GM12878 (cell line): ENCODE results near the gene SCRN2. TPM values are rescaled to one million over a fixed set of nuclear protein-coding genes. Genes with fewer than 3 reads are reported as not detected.
A peak's percentile ranks its signal among the peaks of the same experiment; 100 is the strongest.

Experiments
- BHLHE40 ChIP-seq, 2 experiments: fragments of 450-650 bp in 1 of 2; IDR thresholded peaks; 2 replicates each; pipeline ENCODE4 v1.6.1; 2011 to 2017; ENCODE audit warnings: low read depth in 2 of 2, borderline replicate concordance in 1 of 2, improper control_type of control experiment in 1 of 2, low read length in 1 of 2, mild to moderate bottlenecking in 1 of 2
- CHD2 ChIP-seq: IDR thresholded peaks from 2 replicates; pipeline ENCODE4 v1.6.1; 2011; ENCODE audit warnings: low read depth, low read length, improper control_type of control experiment, borderline replicate concordance
- EP300 ChIP-seq, 2 experiments: fragments of 150-350 bp in 1 of 2; IDR thresholded peaks; 2 replicates each; pipeline ENCODE4 v1.6.1; 2011 to 2012; ENCODE audit warnings: low read depth in 2 of 2, low read length in 2 of 2, borderline replicate concordance in 1 of 2, improper control_type of control experiment in 1 of 2, inconsistent platforms in 1 of 2; ENCODE audit not compliant: control insufficient read depth in 1 of 2
- ESRRA ChIP-seq: IDR thresholded peaks from 2 replicates; pipeline ENCODE4 v1.6.1; 2012; ENCODE audit warnings: mild to moderate bottlenecking, low read length, improper control_type of control experiment
- EZH2 ChIP-seq: IDR thresholded peaks from 2 replicates; pipeline ENCODE4 v1.6.1; 2012; ENCODE audit warnings: low read depth, mild to moderate bottlenecking, control low read depth, inconsistent platforms, low read length, borderline replicate concordance; ENCODE audit not compliant: control insufficient read depth
- FOXM1 ChIP-seq: IDR thresholded peaks from 2 replicates; pipeline ENCODE4 v1.6.1; 2012; ENCODE audit warnings: low read depth, mild to moderate bottlenecking, inconsistent platforms, low read length, moderate library complexity
- MTA3 ChIP-seq: IDR thresholded peaks from 2 replicates; pipeline ENCODE4 v1.6.1; 2012; ENCODE audit warnings: low read length, inconsistent platforms, borderline replicate concordance
- MYC ChIP-seq: IDR thresholded peaks from 2 replicates; pipeline ENCODE4 v1.6.1; 2011; ENCODE audit warnings: mild to moderate bottlenecking, low read length, moderate library complexity, inconsistent platforms; ENCODE audit not compliant: insufficient read depth, insufficient replicate concordance, insufficient read length, severe bottlenecking
- NFYB ChIP-seq: IDR thresholded peaks from 2 replicates; pipeline ENCODE4 v1.6.1; 2011; ENCODE audit warnings: low read depth, mild to moderate bottlenecking, low read length, improper control_type of control experiment, moderate library complexity; ENCODE audit not compliant: insufficient read depth
- POLR2A ChIP-seq: IDR thresholded peaks from 2 replicates; pipeline ENCODE4 v1.6.1; 2011; ENCODE audit warnings: low read depth, mild to moderate bottlenecking, low read length
- RAD51 ChIP-seq: fragments of 450-650 bp; IDR thresholded peaks from 2 replicates; pipeline ENCODE4 v1.6.1; 2016; ENCODE audit warnings: moderate library complexity, mild to moderate bottlenecking, inconsistent platforms
- RUNX3 ChIP-seq: IDR thresholded peaks from 2 replicates; pipeline ENCODE4 v1.6.1; 2012; ENCODE audit warnings: low read length, inconsistent platforms
- SMAD1 ChIP-seq: fragments of 450-650 bp; IDR thresholded peaks from 2 replicates; pipeline ENCODE4 v1.6.1; 2018; ENCODE audit warnings: mild to moderate bottlenecking, low read depth; ENCODE audit not compliant: partially characterized antibody
- SMAD5 ChIP-seq: IDR thresholded peaks from 2 replicates; pipeline ENCODE4 v1.6.1; 2016; ENCODE audit warnings: antibody characterized with exemption, low read depth
- STAT3 ChIP-seq: IDR thresholded peaks from 2 replicates; pipeline ENCODE4 v1.6.1; 2011; ENCODE audit warnings: low read depth, low read length, improper control_type of control experiment
- SUZ12 ChIP-seq: fragments of 200-600 bp; sonication (generic); IDR thresholded peaks from one replicate; pipeline ENCODE4 v1.6.1; 2018; ENCODE audit warnings: antibody characterized with exemption, mild to moderate bottlenecking; ENCODE audit not compliant: unreplicated experiment
- TBL1XR1 ChIP-seq: IDR thresholded peaks from 2 replicates; pipeline ENCODE4 v1.6.1; 2012; ENCODE audit warnings: low read depth, low read length, improper control_type of control experiment
- TCF3 ChIP-seq: IDR thresholded peaks from 2 replicates; pipeline ENCODE4 v1.6.1; 2012; ENCODE audit warnings: low read depth, mild to moderate bottlenecking, low read length, borderline replicate concordance; ENCODE audit not compliant: insufficient read depth
- polyA plus RNA-seq, 11 experiments: library from polyadenylated mRNA; depleted of rRNA in 4 of 11; unstranded in 6 of 11; stranded (reverse) in 5 of 11; fragments of >200 nt; fragmentation: Nextera tagmentation in 4 of 11; fragmentation: Illumina TruSeq in 1 of 11; extraction: Ambion mirVana in 4 of 11; extraction: Trizol in 1 of 11; gene quantifications; 1 replicate in 1 of 11; 2 replicates in 10 of 11; pipeline versions ENCODE4 v1.2.1 to v1.2.3, GENCODE V29; 2011 to 2016; ENCODE audit warnings: inconsistent platforms in 2 of 11, missing spikeins in 2 of 11, low read depth in 1 of 11
- total RNA-seq, 4 experiments: library from RNA; depleted of rRNA in 3 of 4; stranded (reverse); fragments of >200 nt in 3 of 4; fragmentation: Illumina TruSeq in 1 of 4; extraction: Trizol in 1 of 4; gene quantifications; 2 replicates each; pipeline versions ENCODE4 v1.2.1 to v1.2.3, GENCODE V29; 2013 to 2021
- TF ChIP-seq, protein P1 (sequence below): fragments of 450-650 bp; IDR thresholded peaks from 2 replicates; pipeline ENCODE4 v1.6.1; 2017; ENCODE audit warnings: antibody characterized with exemption, mild to moderate bottlenecking, moderate library complexity
- TF ChIP-seq, protein P2 (sequence below): IDR thresholded peaks from 2 replicates; pipeline ENCODE4 v1.6.1; 2011; ENCODE audit warnings: low read depth, mild to moderate bottlenecking, low read length, moderate library complexity, borderline replicate concordance; ENCODE audit errors: extremely low read depth
- TF ChIP-seq, protein P3 (sequence below): fragments of 450-650 bp; IDR thresholded peaks from 2 replicates; pipeline ENCODE4 v1.6.1; 2016; ENCODE audit warnings: mild to moderate bottlenecking
- TF ChIP-seq, protein P4 (sequence below): IDR thresholded peaks from 2 replicates; pipeline ENCODE4 v1.6.1; 2012; ENCODE audit warnings: mild to moderate bottlenecking, low read depth, low read length

The SCRN2 gene
- total and polyA plus RNA-seq, 10 of the 15 experiments (the other 5 are each of a cell fraction or from before 2014, with no cell fraction given) = 0.34 to 33.3 (median 20.1) TPM

DNA sequence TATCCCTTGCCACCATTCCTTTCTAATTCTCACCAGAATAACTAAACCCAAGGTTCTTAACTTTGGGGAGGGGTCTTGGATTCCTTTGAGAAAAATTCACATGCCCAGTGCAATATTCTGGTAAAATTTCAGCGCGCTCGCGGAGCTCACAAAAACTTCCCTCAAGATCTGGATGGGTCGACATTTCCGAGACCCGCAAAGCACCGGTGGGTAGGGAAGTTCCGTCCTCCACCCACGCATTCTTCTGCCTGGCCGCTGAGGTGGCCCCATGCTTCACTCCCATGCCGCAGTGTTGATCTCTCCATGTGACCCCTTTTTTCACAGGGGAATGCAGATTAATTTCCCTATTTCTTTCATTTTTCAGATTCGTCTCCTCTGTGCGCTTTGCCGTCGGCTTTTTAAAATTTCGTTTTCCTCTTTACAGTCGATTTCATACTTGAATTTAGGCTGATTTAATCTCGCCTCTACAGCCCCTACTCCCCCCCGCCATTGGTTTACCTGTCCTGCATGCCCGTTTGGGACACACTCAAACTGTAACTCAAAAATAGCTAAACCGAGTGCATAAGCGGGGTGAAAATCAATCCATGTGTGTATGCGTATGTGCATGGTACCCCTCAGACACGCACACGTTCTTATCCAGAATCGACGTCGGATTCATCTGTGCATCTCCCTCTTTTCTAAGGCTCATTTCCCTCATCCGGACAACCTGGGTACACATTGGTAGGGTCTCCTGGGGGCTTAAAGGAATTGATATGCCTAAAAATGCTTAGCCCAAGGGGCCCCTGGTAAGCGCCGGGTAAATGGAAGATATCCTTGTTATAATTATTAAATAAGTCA, 11.3 kb upstream of the SCRN2 start (continued):
- no peak for TF ChIP-seq SMAD5
- TF ChIP-seq BHLHE40 (IDR thresholded peaks at IDR 0.05; ENCODE audit: borderline replicate concordance in 1 of 2, low read depth in 2 of 2, low read length in 1 of 2) = no peak
- no peak for TF ChIP-seq CHD2
- no peak for TF ChIP-seq ESRRA
- no peak for TF ChIP-seq MYC
- TF ChIP-seq, protein P1, sequence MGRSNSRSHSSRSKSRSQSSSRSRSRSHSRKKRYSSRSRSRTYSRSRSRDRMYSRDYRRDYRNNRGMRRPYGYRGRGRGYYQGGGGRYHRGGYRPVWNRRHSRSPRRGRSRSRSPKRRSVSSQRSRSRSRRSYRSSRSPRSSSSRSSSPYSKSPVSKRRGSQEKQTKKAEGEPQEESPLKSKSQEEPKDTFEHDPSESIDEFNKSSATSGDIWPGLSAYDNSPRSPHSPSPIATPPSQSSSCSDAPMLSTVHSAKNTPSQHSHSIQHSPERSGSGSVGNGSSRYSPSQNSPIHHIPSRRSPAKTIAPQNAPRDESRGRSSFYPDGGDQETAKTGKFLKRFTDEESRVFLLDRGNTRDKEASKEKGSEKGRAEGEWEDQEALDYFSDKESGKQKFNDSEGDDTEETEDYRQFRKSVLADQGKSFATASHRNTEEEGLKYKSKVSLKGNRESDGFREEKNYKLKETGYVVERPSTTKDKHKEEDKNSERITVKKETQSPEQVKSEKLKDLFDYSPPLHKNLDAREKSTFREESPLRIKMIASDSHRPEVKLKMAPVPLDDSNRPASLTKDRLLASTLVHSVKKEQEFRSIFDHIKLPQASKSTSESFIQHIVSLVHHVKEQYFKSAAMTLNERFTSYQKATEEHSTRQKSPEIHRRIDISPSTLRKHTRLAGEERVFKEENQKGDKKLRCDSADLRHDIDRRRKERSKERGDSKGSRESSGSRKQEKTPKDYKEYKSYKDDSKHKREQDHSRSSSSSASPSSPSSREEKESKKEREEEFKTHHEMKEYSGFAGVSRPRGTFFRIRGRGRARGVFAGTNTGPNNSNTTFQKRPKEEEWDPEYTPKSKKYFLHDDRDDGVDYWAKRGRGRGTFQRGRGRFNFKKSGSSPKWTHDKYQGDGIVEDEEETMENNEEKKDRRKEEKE = no peak
- TF ChIP-seq, protein P2, sequence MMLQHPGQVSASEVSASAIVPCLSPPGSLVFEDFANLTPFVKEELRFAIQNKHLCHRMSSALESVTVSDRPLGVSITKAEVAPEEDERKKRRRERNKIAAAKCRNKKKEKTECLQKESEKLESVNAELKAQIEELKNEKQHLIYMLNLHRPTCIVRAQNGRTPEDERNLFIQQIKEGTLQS = no peak
- TF ChIP-seq FOXM1 = no peak
- TF ChIP-seq STAT3 = no peak
- TF ChIP-seq, protein P3, sequence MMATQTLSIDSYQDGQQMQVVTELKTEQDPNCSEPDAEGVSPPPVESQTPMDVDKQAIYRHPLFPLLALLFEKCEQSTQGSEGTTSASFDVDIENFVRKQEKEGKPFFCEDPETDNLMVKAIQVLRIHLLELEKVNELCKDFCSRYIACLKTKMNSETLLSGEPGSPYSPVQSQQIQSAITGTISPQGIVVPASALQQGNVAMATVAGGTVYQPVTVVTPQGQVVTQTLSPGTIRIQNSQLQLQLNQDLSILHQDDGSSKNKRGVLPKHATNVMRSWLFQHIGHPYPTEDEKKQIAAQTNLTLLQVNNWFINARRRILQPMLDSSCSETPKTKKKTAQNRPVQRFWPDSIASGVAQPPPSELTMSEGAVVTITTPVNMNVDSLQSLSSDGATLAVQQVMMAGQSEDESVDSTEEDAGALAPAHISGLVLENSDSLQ = no peak
- peak; percentile 36; the same call in 1 of the 2 replicates for TF ChIP-seq EZH2
- TF ChIP-seq TCF3 = no peak
- TF ChIP-seq EP300 (IDR thresholded peaks at IDR 0.05; ENCODE audit: borderline replicate concordance in 1 of 2, control insufficient read depth in 1 of 2, low read depth in 2 of 2, low read length in 2 of 2) = no peak
- TF ChIP-seq MTA3 = no peak
- no peak for TF ChIP-seq NFYB
- TF ChIP-seq RUNX3 = peak; percentile 31; the same call in 1 of the 2 replicates
- TF ChIP-seq, protein P4, sequence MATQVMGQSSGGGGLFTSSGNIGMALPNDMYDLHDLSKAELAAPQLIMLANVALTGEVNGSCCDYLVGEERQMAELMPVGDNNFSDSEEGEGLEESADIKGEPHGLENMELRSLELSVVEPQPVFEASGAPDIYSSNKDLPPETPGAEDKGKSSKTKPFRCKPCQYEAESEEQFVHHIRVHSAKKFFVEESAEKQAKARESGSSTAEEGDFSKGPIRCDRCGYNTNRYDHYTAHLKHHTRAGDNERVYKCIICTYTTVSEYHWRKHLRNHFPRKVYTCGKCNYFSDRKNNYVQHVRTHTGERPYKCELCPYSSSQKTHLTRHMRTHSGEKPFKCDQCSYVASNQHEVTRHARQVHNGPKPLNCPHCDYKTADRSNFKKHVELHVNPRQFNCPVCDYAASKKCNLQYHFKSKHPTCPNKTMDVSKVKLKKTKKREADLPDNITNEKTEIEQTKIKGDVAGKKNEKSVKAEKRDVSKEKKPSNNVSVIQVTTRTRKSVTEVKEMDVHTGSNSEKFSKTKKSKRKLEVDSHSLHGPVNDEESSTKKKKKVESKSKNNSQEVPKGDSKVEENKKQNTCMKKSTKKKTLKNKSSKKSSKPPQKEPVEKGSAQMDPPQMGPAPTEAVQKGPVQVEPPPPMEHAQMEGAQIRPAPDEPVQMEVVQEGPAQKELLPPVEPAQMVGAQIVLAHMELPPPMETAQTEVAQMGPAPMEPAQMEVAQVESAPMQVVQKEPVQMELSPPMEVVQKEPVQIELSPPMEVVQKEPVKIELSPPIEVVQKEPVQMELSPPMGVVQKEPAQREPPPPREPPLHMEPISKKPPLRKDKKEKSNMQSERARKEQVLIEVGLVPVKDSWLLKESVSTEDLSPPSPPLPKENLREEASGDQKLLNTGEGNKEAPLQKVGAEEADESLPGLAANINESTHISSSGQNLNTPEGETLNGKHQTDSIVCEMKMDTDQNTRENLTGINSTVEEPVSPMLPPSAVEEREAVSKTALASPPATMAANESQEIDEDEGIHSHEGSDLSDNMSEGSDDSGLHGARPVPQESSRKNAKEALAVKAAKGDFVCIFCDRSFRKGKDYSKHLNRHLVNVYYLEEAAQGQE = no peak
- TF ChIP-seq SMAD1 = no peak
- peak; percentile 45 for TF ChIP-seq SUZ12
- TF ChIP-seq POLR2A = no peak
- no peak for TF ChIP-seq TBL1XR1
- no peak for TF ChIP-seq RAD51
